Vagina (tissue), 2 donors: ENCODE measurements around the gene CFAP53. TPM values are rescaled to one million over a fixed set of nuclear protein-coding genes. Genes with fewer than 3 reads are reported as not detected.
"Not testable (repeated sequence)": the region's sequence is repeated elsewhere in the genome, so short reads cannot be mapped to it uniquely, and the experiment has no call there.

Experiments
- DNase-seq, 2 donors: peaks; one replicate each; pipeline ENCODE4 v3.0.0-alpha.2; 2017; ENCODE audit errors: extremely low spot score in 2 of 2
- H3K27ac ChIP-seq: fragments of 200-600 bp; sonication (generic); one replicate; pipeline ENCODE4 v1.5.1; 2019
- H3K27me3 ChIP-seq: fragments of 200-600 bp; sonication (generic); one replicate; pipeline ENCODE4 v1.5.1; 2019
- H3K36me3 ChIP-seq, 2 donors: fragments of 200-600 bp; sonication (generic); one replicate each; pipeline ENCODE4 v1.5.1; 2017 to 2019
- H3K4me1 ChIP-seq: fragments of 200-600 bp; sonication (generic); one replicate; pipeline ENCODE4 v1.5.1; 2019
- H3K4me3 ChIP-seq, 2 donors: fragments of 200-600 bp; sonication (generic); 1 replicate in 1 of 2; 2 replicates in 1 of 2; pipeline ENCODE4 v1.5.1; 2016 to 2019
- H3K9me3 ChIP-seq: fragments of 200-600 bp; sonication (generic); one replicate; pipeline ENCODE4 v1.5.1; 2019
- POLR2A ChIP-seq, 2 donors: fragments of 450-650 bp; IDR thresholded peaks; one replicate each; pipeline ENCODE4 v1.6.1; 2017; ENCODE audit warnings: antibody characterized with exemption in 2 of 2, mild to moderate bottlenecking in 2 of 2, moderate library complexity in 2 of 2
- POLR2AphosphoS5 ChIP-seq, 2 donors: sonication (generic); formaldehyde crosslinking; IDR thresholded peaks; one replicate each; pipeline ENCODE4 v1.9.0; 2017; ENCODE audit warnings: antibody characterized with exemption in 2 of 2, mild to moderate bottlenecking in 2 of 2, low read depth in 1 of 2; ENCODE audit not compliant: insufficient read depth in 1 of 2
- intact Hi-C: fragments of 100-400 bp; cut with DNase I; formaldehyde crosslinking; loops from one replicate; pipeline ENCODE4 v1.15.1; 2023
- total RNA-seq: library from RNA; depleted of rRNA; stranded (reverse); fragments of >200 nt; gene quantifications from one replicate; pipeline ENCODE4 v1.2.3, GENCODE V29; 2016
- TF ChIP-seq, protein P1 (sequence below), 3 experiments: fragments of 450-650 bp in 2 of 3; fragments of 200-600 bp in 1 of 3; sonication (generic) in 1 of 3; IDR thresholded peaks; one replicate each; pipeline ENCODE4 v1.5.1; 2017 to 2019; ENCODE audit warnings: antibody characterized with exemption in 3 of 3, mild to moderate bottlenecking in 2 of 3, moderate library complexity in 2 of 3

CFAP53 gene
- total RNA-seq, 1 donor from 2014 or later, result not detected

DNA sequence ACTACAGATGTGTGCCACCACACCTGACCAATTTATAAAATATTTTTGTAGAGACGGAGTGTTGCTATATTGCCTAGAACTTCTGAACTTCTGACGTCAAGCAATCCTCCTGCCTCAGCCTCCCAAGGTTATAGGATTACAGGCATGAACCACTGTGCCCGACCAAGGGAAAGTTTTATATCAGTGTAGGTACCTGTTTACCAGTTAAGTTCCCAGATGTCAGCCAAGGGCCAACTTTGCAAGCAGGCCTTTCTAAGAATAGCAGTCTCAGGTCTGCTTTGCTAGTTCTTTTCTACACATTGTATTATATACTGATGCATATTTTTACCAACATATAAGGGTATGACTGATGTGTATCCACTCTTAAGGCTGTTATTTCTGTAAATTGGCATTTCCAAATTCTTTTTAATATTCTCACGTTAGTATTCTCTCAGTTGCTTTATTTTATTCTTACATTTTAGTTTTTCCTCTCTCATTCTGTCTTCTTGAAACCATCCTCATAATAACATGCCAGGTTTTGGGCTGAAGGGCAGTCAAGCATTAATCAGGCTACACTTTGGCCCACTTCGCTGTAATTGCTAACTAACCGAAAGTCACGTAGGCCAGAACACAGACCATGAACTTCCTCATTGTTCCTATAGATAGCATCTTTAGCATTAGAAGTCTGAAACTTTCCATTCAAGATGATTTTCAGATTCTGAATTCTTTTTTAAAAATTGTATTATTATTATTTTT is 46.2 kb upstream of the CFAP53 start:
- no peak for DNase-seq
- peaks cover 8% of the 10 kb centered on the region for H3K4me1 ChIP-seq
- intact Hi-C loops, result no loop called here

DNA sequence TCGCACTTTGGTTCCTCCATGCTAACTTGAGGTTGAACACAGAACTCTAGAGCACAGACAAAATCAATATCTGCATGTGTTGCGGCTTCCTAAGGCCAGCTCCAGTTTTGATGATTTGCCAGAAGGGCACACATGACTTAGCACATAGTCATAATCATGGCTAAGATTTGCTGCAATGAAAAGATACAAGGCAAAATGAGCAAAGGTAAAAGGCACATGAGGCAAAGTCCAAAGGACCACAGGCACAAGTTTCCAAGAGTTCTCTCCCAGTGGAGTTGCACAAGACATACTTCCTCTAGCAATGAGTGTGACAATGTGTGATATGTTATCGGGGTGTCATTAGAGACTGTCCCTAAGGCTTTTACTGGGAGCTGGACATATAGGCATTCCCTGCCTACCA is 45.4 kb upstream of the CFAP53 start:
- intact Hi-C loops, result no loop called here
- Histone ChIP-seq H3K27me3 (no peaks in the 10 kb centered on the region), H3K4me1 (peaks cover 14% of the 10 kb centered on the region), H3K36me3 (no peaks in the 10 kb centered on the region), H3K4me3 (no peak overlapping the region), H3K9me3 (no peaks in the 10 kb centered on the region), H3K27ac (no peak overlapping the region)
- no peak for DNase-seq
- TF ChIP-seq POLR2A (IDR thresholded peaks at IDR 0.05) (no peak), POLR2AphosphoS5 (IDR thresholded peaks at IDR 0.05; ENCODE audit: insufficient read depth in 1 of 2, low read depth in 1 of 2) (no peak)
- TF ChIP-seq, protein P1, sequence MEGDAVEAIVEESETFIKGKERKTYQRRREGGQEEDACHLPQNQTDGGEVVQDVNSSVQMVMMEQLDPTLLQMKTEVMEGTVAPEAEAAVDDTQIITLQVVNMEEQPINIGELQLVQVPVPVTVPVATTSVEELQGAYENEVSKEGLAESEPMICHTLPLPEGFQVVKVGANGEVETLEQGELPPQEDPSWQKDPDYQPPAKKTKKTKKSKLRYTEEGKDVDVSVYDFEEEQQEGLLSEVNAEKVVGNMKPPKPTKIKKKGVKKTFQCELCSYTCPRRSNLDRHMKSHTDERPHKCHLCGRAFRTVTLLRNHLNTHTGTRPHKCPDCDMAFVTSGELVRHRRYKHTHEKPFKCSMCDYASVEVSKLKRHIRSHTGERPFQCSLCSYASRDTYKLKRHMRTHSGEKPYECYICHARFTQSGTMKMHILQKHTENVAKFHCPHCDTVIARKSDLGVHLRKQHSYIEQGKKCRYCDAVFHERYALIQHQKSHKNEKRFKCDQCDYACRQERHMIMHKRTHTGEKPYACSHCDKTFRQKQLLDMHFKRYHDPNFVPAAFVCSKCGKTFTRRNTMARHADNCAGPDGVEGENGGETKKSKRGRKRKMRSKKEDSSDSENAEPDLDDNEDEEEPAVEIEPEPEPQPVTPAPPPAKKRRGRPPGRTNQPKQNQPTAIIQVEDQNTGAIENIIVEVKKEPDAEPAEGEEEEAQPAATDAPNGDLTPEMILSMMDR (IDR thresholded peaks at IDR 0.05), result no peak

More for the DNA sequence above, 46.2 kb upstream of the CFAP53 start:
- Histone ChIP-seq H3K4me3 (no peak overlapping the region), H3K36me3 (no peaks in the 10 kb centered on the region), H3K27me3 (no peaks in the 10 kb centered on the region), H3K9me3 (no peaks in the 10 kb centered on the region), H3K27ac (no peak overlapping the region)
- TF ChIP-seq POLR2AphosphoS5 (IDR thresholded peaks at IDR 0.05; ENCODE audit: insufficient read depth in 1 of 2, low read depth in 1 of 2), result no peak
- TF ChIP-seq, protein P1 (IDR thresholded peaks at IDR 0.05), result no peak
- no peak for TF ChIP-seq POLR2A (IDR thresholded peaks at IDR 0.05)

DNA sequence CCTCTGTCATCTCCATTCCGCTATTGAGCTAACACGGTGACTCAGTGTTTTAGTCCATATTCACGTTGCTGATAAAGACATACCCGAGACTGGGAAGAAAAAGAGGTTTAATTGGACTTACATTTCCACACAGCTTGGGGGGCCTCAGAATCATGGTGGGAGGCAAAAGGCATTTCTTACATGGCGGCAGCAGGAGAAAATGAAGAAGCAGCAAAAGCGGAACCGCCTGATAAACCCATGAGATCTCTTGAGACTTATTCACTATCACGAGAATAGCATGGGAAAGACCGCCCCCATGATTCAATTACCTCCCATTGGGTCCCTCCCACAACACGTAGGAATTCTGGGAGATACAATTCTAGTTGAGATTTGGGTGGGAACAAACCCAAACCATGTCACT is 43.8 kb upstream of the CFAP53 start:
- Histone ChIP-seq H3K27ac (no peak overlapping the region), H3K4me3 (no peak overlapping the region), H3K4me1 (peaks cover 14% of the 10 kb centered on the region), H3K9me3 (no peaks in the 10 kb centered on the region), H3K27me3 (no peaks in the 10 kb centered on the region), H3K36me3 (no peaks in the 10 kb centered on the region)
- intact Hi-C loops, result no loop called here
- DNase-seq, result no peak
- TF ChIP-seq POLR2AphosphoS5 (IDR thresholded peaks at IDR 0.05; ENCODE audit: insufficient read depth in 1 of 2, low read depth in 1 of 2) (no peak), POLR2A (IDR thresholded peaks at IDR 0.05) (no peak)
- TF ChIP-seq, protein P1 (IDR thresholded peaks at IDR 0.05), result no peak

DNA sequence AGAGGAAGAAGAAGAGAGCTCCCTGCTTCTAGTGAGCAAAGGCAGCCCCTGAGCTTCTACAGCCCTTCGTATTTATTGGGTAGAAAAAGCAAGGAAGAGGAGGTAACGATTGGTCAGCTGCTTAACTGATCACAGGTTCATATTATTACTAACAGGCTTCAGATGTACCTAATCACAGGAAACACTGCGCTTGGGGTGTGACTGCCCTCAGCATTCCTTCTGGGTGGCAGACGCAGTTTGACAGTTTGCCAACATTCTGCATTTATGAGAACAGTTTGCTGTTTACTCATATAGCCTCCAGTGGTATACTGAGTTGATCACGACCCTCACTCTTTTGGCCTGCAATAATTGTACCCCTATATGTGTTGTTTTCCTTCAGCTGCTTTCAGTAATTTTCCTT is 42.6 kb upstream of the CFAP53 start:
- H3K27me3 ChIP-seq, result not testable (repeated sequence)

DNA sequence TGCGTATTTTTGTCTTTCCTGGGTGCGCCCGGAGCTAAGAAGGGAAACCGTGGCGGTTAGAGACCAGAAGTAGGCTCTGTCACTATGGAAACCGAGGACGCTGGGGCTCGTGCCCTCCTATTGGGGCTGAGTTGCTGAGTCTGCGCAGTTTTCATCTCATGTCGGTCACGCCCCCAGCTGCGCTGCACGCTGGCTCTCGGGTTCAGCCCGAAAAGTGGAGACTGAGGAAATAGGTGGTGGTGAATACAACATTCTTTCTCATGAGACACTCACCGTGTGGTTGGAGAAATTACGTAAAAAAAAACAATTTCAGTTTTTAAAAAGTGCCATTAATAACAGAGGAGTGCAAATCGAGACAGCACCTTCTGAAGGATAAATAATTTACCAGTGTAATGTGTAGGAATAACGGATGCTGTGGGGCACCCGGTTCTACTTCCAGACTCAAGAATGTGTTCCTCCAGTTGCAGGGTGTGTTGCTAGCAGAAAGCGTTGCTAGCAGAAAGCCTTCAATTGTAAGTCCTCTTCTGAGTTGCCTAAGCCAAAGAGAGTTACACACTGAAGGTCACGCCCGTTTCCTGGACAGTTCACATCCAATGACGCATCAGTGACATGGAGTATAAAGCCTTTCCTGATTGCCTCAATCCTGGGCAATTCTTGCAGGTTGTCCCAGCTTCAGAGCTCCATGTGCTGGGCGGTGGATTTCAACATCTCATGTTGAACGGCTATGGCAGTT is 41.6 kb upstream of the CFAP53 start:
- no peaks in the 10 kb centered on the region for H3K9me3 ChIP-seq
- TF ChIP-seq, protein P1 (IDR thresholded peaks at IDR 0.05), result no peak
- no peak for TF ChIP-seq POLR2A (IDR thresholded peaks at IDR 0.05)
- TF ChIP-seq POLR2AphosphoS5 (IDR thresholded peaks at IDR 0.05; ENCODE audit: insufficient read depth in 1 of 2, low read depth in 1 of 2), result peak in 1 of 2 donors; percentile 42
- no peaks in the 10 kb centered on the region for H3K36me3 ChIP-seq
- no peak overlapping the region for H3K27ac ChIP-seq
- DNase-seq, result no peak
- H3K27me3 ChIP-seq, result no peaks in the 10 kb centered on the region
- intact Hi-C loops, result no loop called here
- H3K4me1 ChIP-seq, result peaks cover 14% of the 10 kb centered on the region
- peak overlapping the region; percentile 43 to 44 for H3K4me3 ChIP-seq

More for the DNA sequence above, 42.6 kb upstream of the CFAP53 start:
- H3K27ac ChIP-seq, DNase-seq, H3K4me3 ChIP-seq, H3K36me3 ChIP-seq, H3K9me3 ChIP-seq, intact Hi-C loops: not testable (repeated sequence)
- H3K4me1 ChIP-seq, result peaks cover 14% of the 10 kb centered on the region
